CD4-positive, alpha-beta T cell (primary cell): Measurements from ENCODE around the gene KRT75. TPM values are rescaled to one million over a fixed set of nuclear protein-coding genes. Genes with fewer than 3 reads are reported as not detected.

Source experiments
- ATAC-seq: fragments of 200-7000 bp; cut with Tn5 transposase; one replicate; pipeline ENCODE4 v1.10.0; 2022; ENCODE audit warnings: mild to moderate bottlenecking; ENCODE audit not compliant: poor library complexity
- CTCF ChIA-PET: fragments of 350-600 bp; sonication (Branson Sonifier 250); formaldehyde crosslinking; loops from one replicate; lab custom pipeline; 2021; ENCODE audit warnings: antibody characterized with exemption, inconsistent platforms; lab: Charles Lee
- POLR2A ChIA-PET: fragments of 350-600 bp; sonication (Branson Sonifier 250); formaldehyde crosslinking; loops from one replicate; lab custom pipeline; 2021; ENCODE audit warnings: antibody characterized with exemption, inconsistent platforms; lab: Charles Lee
- DNase-seq, 14 experiments: peaks; one replicate each; pipeline ENCODE4 v3.0.0-alpha.2; 2013 to 2020; ENCODE audit warnings: mixed read lengths in 2 of 14
- H3K27ac ChIP-seq, 2 donors: one replicate each; pipeline versions ENCODE4 v1.5.1 to v1.7.0; 2013; ENCODE audit warnings: low read length in 2 of 2, low read depth in 1 of 2, mild to moderate bottlenecking in 1 of 2
- H3K27me3 ChIP-seq, 2 experiments: 1 replicate in 1 of 2; 2 replicates in 1 of 2; pipeline versions ENCODE4 v1.6.1 to v1.7.0; 2013; ENCODE audit warnings: low read length in 2 of 2, control low read depth in 1 of 2, mild to moderate bottlenecking in 1 of 2, moderate library complexity in 1 of 2; ENCODE audit not compliant: insufficient read depth in 2 of 2, control insufficient read depth in 1 of 2
- H3K36me3 ChIP-seq: one replicate; pipeline ENCODE4 v1.6.1; 2013; ENCODE audit warnings: low read length, control low read depth; ENCODE audit not compliant: insufficient read depth
- H3K4me1 ChIP-seq: one replicate; pipeline ENCODE4 v1.6.1; 2013; ENCODE audit warnings: low read length, control low read depth; ENCODE audit not compliant: insufficient read depth
- H3K4me3 ChIP-seq: one replicate; pipeline ENCODE4 v1.5.1; 2013; ENCODE audit warnings: mild to moderate bottlenecking, low read length, moderate library complexity
- H3K9me3 ChIP-seq, 2 experiments: 1 replicate in 1 of 2; 2 replicates in 1 of 2; pipeline versions ENCODE4 v1.6.1 to v1.7.0; 2013; ENCODE audit warnings: low read length in 2 of 2, mild to moderate bottlenecking in 2 of 2, control low read depth in 1 of 2, moderate library complexity in 1 of 2; ENCODE audit not compliant: control insufficient read depth in 1 of 2, insufficient read depth in 1 of 2
- H3K27ac Mint-ChIP-seq: one replicate; pipeline ENCODE4 v1.8.0; 2020; ENCODE audit warnings: mixed read lengths
- H3K27me3 Mint-ChIP-seq: one replicate; pipeline ENCODE4 v1.8.0; 2021; ENCODE audit warnings: mixed read lengths
- H3K36me3 Mint-ChIP-seq: one replicate; pipeline ENCODE4 v1.8.0; 2021; ENCODE audit warnings: low read depth, mixed read lengths
- H3K4me1 Mint-ChIP-seq: one replicate; pipeline ENCODE4 v1.8.0; 2021; ENCODE audit warnings: low read depth, mixed read lengths
- H3K4me3 Mint-ChIP-seq: one replicate; pipeline ENCODE4 v1.8.0; 2020; ENCODE audit warnings: mild to moderate bottlenecking, mixed read lengths
- H3K9me3 Mint-ChIP-seq: one replicate; pipeline ENCODE4 v1.8.0; 2020; ENCODE audit warnings: mixed read lengths
- intact Hi-C, 2 experiments: fragments of 100-400 bp; cut with DNase I in 1 of 2; cut with micrococcal nuclease in 1 of 2; formaldehyde crosslinking; loops; one replicate each; pipeline versions ENCODE4 v1.15.1 to v1.9.0; 2023 to 2025; cut with DNase I, micrococcal nuclease
- total RNA-seq, 174 experiments: library from RNA in 2 of 174; stranded (reverse) in 2 of 174; gene quantifications; one replicate each; pipeline ENCODE4 v1.2.3 and lab custom pipeline; 2021 to 2026
- TF ChIP-seq, protein P1 (sequence below): fragments of 200-600 bp; IDR thresholded peaks from one replicate; pipeline ENCODE4 v1.8.0; 2022; ENCODE audit warnings: antibody characterized with exemption, mild to moderate bottlenecking

KRT75 gene
- total RNA-seq, 2 experiments from 2014 or later: not detected

DNA sequence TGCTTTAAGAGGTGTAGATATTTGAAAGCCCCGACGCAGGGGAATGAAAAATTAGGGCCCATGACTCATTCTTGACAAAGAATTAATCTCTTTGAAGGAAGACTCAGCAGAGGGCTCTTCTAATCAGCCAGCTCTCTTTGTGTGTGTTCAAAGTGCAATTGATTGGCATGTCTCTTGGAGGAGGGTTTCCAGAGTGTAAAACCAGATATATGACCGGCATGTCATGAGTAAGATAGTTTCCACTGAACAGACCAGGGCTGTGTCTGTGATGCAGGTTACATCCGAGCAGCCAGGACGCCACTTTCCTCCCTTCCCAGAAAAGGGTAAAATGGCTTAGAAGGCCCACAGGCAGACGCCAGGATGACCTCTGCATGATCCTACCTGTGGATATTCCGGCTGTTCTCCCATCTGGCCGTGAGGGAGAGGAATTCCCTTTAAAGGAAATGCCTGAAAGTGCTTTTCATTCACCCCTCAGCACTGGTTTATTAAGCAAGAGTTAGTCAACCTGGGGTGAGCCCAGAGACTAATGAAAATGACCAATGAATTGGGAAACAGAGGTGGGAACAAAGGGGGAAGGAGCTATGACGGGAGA is 7.2 kb upstream of the KRT75 start:
- H3K36me3 ChIP-seq: no peaks in the 10 kb centered on the region
- Mint-ChIP-seq H3K4me3 (no peak overlapping the region), H3K36me3 (no peaks in the 10 kb centered on the region), H3K9me3 (no peaks in the 10 kb centered on the region), H3K27ac (no peak overlapping the region), H3K4me1 (no peaks in the 10 kb centered on the region), H3K27me3 (peaks cover 58% of the 10 kb centered on the region)
- no peaks in the 10 kb centered on the region for H3K9me3 ChIP-seq
- H3K27ac ChIP-seq: no peak overlapping the region
- ATAC-seq (no peak), DNase-seq (no peak)
- H3K27me3 ChIP-seq: peaks cover 4 to 10% of the 10 kb centered on the region in 2 experiments
- TF ChIP-seq, protein P1, sequence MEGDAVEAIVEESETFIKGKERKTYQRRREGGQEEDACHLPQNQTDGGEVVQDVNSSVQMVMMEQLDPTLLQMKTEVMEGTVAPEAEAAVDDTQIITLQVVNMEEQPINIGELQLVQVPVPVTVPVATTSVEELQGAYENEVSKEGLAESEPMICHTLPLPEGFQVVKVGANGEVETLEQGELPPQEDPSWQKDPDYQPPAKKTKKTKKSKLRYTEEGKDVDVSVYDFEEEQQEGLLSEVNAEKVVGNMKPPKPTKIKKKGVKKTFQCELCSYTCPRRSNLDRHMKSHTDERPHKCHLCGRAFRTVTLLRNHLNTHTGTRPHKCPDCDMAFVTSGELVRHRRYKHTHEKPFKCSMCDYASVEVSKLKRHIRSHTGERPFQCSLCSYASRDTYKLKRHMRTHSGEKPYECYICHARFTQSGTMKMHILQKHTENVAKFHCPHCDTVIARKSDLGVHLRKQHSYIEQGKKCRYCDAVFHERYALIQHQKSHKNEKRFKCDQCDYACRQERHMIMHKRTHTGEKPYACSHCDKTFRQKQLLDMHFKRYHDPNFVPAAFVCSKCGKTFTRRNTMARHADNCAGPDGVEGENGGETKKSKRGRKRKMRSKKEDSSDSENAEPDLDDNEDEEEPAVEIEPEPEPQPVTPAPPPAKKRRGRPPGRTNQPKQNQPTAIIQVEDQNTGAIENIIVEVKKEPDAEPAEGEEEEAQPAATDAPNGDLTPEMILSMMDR: no peak
- CTCF ChIA-PET: no interaction called here
- H3K4me1 ChIP-seq: no peaks in the 10 kb centered on the region
- POLR2A ChIA-PET: no interaction called here
- intact Hi-C loops: no loop called here
- no peak overlapping the region for H3K4me3 ChIP-seq

GRCh38 chr12:52440821-52441319 is 6.7 kb upstream of the KRT75 start:
- H3K4me3 ChIP-seq: no peak overlapping the region
- CTCF ChIA-PET: no interaction called here

DNA sequence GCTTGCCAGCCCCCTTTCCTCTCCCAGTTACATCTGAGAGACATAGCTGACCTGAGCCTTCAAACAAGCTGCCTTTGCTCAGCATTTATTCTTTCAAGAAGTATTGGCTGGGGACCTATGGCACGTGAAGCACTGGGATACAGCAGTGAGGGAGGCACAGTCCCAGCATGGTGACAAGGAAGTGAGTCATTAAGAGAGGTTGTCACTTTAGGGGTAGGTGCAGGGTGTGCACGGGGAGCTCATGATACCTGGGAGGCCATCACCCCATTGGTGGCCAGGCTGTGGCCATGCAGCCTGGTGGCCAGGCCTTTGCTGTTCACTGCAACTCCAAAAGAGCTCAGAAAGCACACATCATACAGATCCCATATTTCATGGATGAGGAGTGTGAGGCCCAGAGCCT is 5.7 kb upstream of the KRT75 start:
- Mint-ChIP-seq H3K27ac (no peak overlapping the region), H3K9me3 (no peaks in the 10 kb centered on the region), H3K4me1 (no peaks in the 10 kb centered on the region), H3K36me3 (no peaks in the 10 kb centered on the region), H3K4me3 (no peak overlapping the region), H3K27me3 (peaks cover 55% of the 10 kb centered on the region)
- Histone ChIP-seq H3K4me1 (no peaks in the 10 kb centered on the region), H3K4me3 (no peak overlapping the region), H3K27ac (no peak overlapping the region), H3K36me3 (no peaks in the 10 kb centered on the region), H3K9me3 (no peaks in the 10 kb centered on the region), H3K27me3 (peaks cover 6 to 10% of the 10 kb centered on the region in 2 experiments)
- intact Hi-C loops: no loop called here
- POLR2A ChIA-PET: no interaction called here
- TF ChIP-seq, protein P1: no peak
- ATAC-seq (no peak), DNase-seq (no peak)
- CTCF ChIA-PET: no interaction called here

More at GRCh38 chr12:52440821-52441319, 6.7 kb upstream of the KRT75 start:
- no peak overlapping the region for H3K4me3 Mint-ChIP-seq
- H3K36me3 Mint-ChIP-seq: no peaks in the 10 kb centered on the region
- H3K27me3 ChIP-seq: peaks cover 4 to 10% of the 10 kb centered on the region in 2 experiments
- DNase-seq (no peak), ATAC-seq (no peak)
- no peaks in the 10 kb centered on the region for H3K4me1 Mint-ChIP-seq
- no peaks in the 10 kb centered on the region for H3K9me3 ChIP-seq
- H3K27ac ChIP-seq: no peak overlapping the region
- H3K36me3 ChIP-seq: no peaks in the 10 kb centered on the region
- peaks cover 53% of the 10 kb centered on the region for H3K27me3 Mint-ChIP-seq
- no peaks in the 10 kb centered on the region for H3K9me3 Mint-ChIP-seq
- TF ChIP-seq, protein P1: no peak
- intact Hi-C loops: no loop called here
- no peaks in the 10 kb centered on the region for H3K4me1 ChIP-seq
- POLR2A ChIA-PET: no interaction called here
- no peak overlapping the region for H3K27ac Mint-ChIP-seq
